Measurements from ENCODE around the gene FCGR2B.

DNA sequence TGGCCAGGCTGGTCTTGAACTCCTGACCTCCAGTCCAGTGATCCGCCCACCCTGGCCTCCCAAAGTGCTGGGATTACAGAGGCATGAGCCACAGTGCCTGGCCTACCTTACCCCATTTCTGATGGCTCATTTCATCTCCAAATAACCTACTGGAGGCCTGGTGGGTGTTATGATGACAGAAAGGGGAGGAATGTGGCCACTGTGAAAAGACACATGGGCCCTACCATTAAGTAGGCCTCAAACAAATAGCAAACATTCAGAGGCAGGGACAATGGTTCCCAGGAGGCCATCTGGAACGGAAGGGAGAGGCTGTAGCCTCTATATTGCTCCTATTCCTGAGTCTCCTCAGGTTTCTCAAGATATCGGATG, 43.2 kb downstream of the FCGR2B start:
- no peak for TF ChIP-seq POLR2AphosphoS5 (IDR thresholded peaks at IDR 0.05)
- TF ChIP-seq POLR2A (IDR thresholded peaks at IDR 0.05), result no peak
